PC-9 (cell line): ENCODE results near the gene DUSP22.

Source experiments
- CTCF ChIP-seq: fragments of 200-600 bp; sonication (generic); conservative IDR thresholded peaks from 2 replicates; pipeline ENCODE4 v1.6.1; 2017; ENCODE audit warnings: mixed run types, antibody characterized with exemption, mild to moderate bottlenecking, moderate library complexity
- EZH2 ChIP-seq: fragments of 200-600 bp; sonication (generic); IDR thresholded peaks from 2 replicates; pipeline ENCODE4 v1.8.0; 2017; ENCODE audit warnings: antibody characterized with exemption, low read depth

- TF ChIP-seq EZH2, result no peak
- TF ChIP-seq CTCF, result no peak
Measured at GRCh38 chr6:302760-303159, 10.5 kb downstream of the DUSP22 start.
